ENCODE measurements around the gene SYTL3.

SYTL3 gene

DNA sequence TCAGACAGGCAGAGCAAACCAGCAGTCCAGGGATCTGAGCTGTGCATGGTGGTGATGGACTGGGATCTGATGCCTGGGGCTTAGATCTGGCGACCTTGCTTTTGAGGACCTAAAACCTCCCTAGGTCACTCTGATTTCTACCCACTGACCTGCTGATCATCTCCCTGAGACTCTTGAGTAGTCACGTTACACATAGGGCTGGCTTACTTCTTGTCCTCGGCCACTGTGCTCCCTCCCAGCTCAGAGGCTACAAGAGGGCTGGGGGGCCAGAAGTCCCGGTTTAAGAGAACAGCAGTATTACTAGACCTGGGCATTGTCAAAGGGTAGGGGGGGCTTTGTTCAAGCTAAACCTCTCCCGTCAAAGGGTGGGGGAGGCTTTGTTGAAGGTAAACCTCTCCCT lies 10.8 kb upstream of the SYTL3 start:
- TF ChIP-seq POLR2AphosphoS5 (IDR thresholded peaks at IDR 0.05; ENCODE audit: low read depth, low read length) (no peak; the same call in 1 of the 2 replicates), SPI1 (IDR thresholded peaks at IDR 0.05; ENCODE audit: low read depth, low read length) (no peak), PAX5 (IDR thresholded peaks at IDR 0.05; ENCODE audit: insufficient read depth, low read length, severe bottlenecking) (no peak), POLR2A (IDR thresholded peaks at IDR 0.05; ENCODE audit: low read depth, low read length) (no peak), TAF1 (IDR thresholded peaks at IDR 0.05; ENCODE audit: low read depth, low read length) (no peak), POU2F2 (IDR thresholded peaks at IDR 0.05; ENCODE audit: low read depth, low read length) (no peak)

GRCh38 chr6:158640519-158640918 lies 9.3 kb upstream of the SYTL3 start:
- TF ChIP-seq TAF1 (IDR thresholded peaks at IDR 0.05; ENCODE audit: low read depth, low read length) (no peak), POU2F2 (IDR thresholded peaks at IDR 0.05; ENCODE audit: low read depth, low read length) (no peak), POLR2AphosphoS5 (IDR thresholded peaks at IDR 0.05; ENCODE audit: low read depth, low read length) (no peak), PAX5 (IDR thresholded peaks at IDR 0.05; ENCODE audit: insufficient read depth, low read length, severe bottlenecking) (no peak), POLR2A (IDR thresholded peaks at IDR 0.05; ENCODE audit: low read depth, low read length) (no peak), SPI1 (IDR thresholded peaks at IDR 0.05; ENCODE audit: low read depth, low read length) (no peak)
- FAIRE-seq (no peak), DNase-seq (ENCODE audit: insufficient read length, low spot score) (no peak)

More for the DNA sequence above, 10.8 kb upstream of the SYTL3 start:
- DNase-seq (ENCODE audit: insufficient read length, low spot score) (no peak), FAIRE-seq (no peak)

- DNase-seq (ENCODE audit: insufficient read length, low spot score) (no peak), FAIRE-seq (no peak)
- no peak; the same call in 1 of the 2 replicates for TF ChIP-seq POLR2AphosphoS5 (IDR thresholded peaks at IDR 0.05; ENCODE audit: low read depth, low read length)
- peak; percentile 31; the same call in 1 of the 2 replicates for TF ChIP-seq POLR2A (IDR thresholded peaks at IDR 0.05; ENCODE audit: low read depth, low read length)
These were observed 7.7 kb upstream of the SYTL3 start for GRCh38 chr6:158642097-158642601.

DNA sequence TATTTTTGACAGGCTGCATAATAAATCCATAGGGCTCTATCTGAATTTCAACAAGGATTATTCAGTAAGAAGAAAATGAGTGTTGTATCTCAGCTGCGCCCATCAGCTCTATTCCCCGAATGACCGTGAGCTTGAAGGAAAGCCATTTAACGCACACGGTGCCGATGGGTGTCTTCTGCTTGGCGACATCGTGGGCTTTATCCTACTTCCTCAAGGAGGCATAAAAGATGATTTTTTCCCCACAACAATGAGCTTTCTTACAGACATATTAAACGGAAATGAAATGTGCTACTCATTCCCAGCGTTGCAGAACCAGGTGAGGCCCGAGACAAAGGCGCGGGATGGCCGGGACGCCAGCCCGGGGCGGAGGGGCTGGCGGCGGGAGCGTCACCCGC lies 6.0 kb upstream of the SYTL3 start:
- DNase-seq (ENCODE audit: insufficient read length, low spot score): no peak
- no peak for FAIRE-seq
- TF ChIP-seq POU2F2 (IDR thresholded peaks at IDR 0.05; ENCODE audit: low read depth, low read length): no peak
- no peak for TF ChIP-seq POLR2A (IDR thresholded peaks at IDR 0.05; ENCODE audit: low read depth, low read length)
- TF ChIP-seq SPI1 (IDR thresholded peaks at IDR 0.05; ENCODE audit: low read depth, low read length): no peak
- no peak for TF ChIP-seq TAF1 (IDR thresholded peaks at IDR 0.05; ENCODE audit: low read depth, low read length)
- no peak for TF ChIP-seq POLR2AphosphoS5 (IDR thresholded peaks at IDR 0.05; ENCODE audit: low read depth, low read length)
- TF ChIP-seq PAX5 (IDR thresholded peaks at IDR 0.05; ENCODE audit: insufficient read depth, low read length, severe bottlenecking): no peak

DNA sequence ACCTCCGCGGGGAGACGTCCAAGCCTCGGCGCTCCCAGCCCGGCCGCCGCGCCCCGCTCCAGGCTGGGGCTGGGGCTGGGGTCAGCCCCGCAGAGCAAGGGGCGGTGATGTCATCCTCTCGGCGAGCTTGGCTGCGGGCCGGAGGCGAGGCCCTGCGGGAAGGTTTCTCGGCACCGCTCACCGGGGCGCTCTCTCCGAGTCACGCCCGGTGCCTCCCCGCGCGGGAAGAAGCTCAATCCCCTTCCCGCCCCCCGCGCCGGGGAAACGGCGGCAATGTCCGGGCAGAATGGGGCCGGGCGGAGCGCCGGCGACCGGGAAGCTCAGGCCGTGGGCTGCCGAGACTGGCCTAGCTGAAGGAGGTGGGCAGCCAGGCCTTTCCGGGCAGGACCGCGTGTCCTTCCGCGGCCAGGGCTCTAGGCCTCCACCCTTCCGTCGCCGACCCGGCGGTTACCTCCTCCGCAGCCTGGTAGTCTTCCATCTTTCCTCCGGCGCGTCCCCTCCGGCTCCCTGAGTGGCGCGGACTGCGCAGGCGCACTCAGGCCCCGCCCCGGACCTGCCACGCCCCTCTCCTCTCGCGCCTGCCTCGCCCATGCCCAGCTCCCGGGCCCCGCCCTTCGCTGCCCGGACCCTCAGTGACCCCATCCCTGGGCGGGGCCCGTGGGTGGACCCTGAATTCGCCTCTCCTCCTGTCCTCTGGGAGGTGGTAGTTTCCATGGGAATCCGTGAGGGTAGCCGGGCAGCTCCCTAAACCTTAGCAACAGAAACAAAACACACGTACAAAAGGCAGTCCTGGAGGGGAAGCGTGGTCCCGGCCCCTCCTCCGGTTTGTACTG lies 5.4 kb upstream of the SYTL3 start, which contains the start of gene DYNLT1:
Gene DYNLT1, minus strand, starts transcription at position 513 of the 833 bp plus-strand sequence. Its CDS starts 35 bp downstream, at position 478.
- FAIRE-seq (peak; percentile 97), DNase-seq (ENCODE audit: insufficient read length, low spot score) (peak; percentile 84)
- TF ChIP-seq POU2F2 (IDR thresholded peaks at IDR 0.05; ENCODE audit: low read depth, low read length) (no peak), POLR2A (IDR thresholded peaks at IDR 0.05; ENCODE audit: low read depth, low read length) (peak; percentile 88), POLR2AphosphoS5 (IDR thresholded peaks at IDR 0.05; ENCODE audit: low read depth, low read length) (peak; percentile 82), PAX5 (IDR thresholded peaks at IDR 0.05; ENCODE audit: insufficient read depth, low read length, severe bottlenecking) (no peak), TAF1 (IDR thresholded peaks at IDR 0.05; ENCODE audit: low read depth, low read length) (peak; percentile 72), SPI1 (IDR thresholded peaks at IDR 0.05; ENCODE audit: low read depth, low read length) (no peak)

DNA sequence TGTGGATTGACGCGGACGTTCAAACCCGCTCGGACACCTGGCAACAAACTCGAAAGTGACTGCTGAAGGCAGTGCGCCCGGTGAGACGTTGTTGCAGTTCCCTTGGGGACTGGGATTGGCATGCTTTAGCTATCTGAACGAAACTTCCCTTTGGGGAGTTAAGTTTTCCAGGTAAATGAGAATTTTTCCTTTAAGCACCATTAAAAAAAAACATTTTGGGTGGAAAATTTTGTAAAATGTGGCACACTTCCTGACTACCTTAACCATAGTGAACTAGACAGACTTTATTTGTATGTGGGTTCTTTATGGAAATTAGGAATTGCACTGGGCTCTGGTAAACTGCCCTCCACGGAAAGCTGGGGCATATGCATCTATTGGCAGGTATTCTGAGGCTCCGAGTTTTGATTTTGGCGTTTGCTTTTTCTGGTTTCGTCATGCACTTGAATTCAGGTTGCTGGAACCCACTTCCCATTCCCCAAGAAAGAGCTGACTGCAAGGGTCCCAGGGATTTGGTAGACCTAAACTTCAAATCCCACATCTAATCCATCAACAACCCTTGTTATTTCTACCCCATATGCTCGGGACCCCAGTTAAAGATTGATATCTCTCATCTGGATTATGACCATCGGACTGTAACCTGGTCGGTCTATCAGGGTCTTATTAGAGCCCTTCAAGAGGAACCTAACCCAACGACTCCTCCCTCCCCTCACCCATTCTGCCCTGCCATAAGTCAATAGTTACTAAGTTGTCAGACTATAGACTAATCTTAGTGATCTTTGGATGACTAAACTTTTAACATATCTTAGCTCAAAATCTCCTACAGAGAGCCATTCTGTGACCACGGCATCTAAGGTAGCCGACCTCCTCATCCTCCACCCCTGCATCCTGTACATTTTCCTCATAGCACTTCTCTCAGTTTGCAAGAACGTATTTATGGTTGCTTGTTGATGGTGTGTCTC lies 4.5 kb upstream of the SYTL3 start:
- DNase-seq (ENCODE audit: insufficient read length, low spot score) (no peak), FAIRE-seq (no peak)
- TF ChIP-seq SPI1 (IDR thresholded peaks at IDR 0.05; ENCODE audit: low read depth, low read length) (no peak), TAF1 (IDR thresholded peaks at IDR 0.05; ENCODE audit: low read depth, low read length) (no peak)

DNA sequence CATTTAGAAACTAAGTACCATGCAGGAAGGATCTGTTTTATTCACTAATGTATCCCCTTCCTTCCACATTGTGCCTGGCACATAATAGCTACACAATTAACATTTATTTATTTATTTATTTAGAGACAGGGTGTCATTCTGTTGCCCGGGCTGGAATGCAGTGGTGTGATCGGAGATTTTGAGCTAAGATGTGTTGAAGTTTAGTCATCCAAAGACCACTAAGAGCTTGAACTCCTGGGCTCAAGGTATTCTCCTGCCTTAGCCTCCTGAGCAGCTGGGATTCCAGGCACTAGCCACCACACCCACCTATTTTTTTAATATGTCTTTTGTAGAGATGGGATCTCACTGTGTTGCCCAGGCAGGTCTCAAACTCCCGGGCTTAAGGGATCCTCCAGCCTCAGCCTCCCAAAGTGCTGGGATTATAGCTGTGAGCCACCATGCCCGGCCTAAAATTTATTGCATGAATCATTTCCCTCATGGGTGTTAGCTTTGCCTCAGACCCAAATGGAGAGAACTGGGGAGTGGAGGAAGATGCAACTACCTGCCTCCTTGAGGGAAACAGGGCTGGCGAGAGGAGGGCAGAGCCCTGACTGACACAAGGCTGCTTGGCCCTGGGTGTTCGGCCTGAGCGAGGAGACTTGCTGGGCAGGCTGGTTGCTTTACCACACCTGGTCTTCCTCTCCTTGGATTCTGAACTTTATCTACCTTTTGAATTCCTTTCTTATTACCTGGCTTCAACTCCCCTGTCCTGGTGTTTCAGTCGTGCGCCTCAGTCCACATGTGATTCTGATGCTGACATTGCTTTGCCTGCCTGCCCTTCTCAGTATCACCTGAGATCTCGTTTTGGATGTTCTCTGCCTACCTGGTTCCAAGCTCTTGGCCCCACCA lies 3.6 kb upstream of the SYTL3 start:
- DNase-seq (ENCODE audit: insufficient read length, low spot score): no peak
- TF ChIP-seq POLR2AphosphoS5 (IDR thresholded peaks at IDR 0.05; ENCODE audit: low read depth, low read length) (no peak), PAX5 (IDR thresholded peaks at IDR 0.05; ENCODE audit: insufficient read depth, low read length, severe bottlenecking) (no peak), POU2F2 (IDR thresholded peaks at IDR 0.05; ENCODE audit: low read depth, low read length) (no peak), SPI1 (IDR thresholded peaks at IDR 0.05; ENCODE audit: low read depth, low read length) (no peak), POLR2A (IDR thresholded peaks at IDR 0.05; ENCODE audit: low read depth, low read length) (no peak), TAF1 (IDR thresholded peaks at IDR 0.05; ENCODE audit: low read depth, low read length) (no peak)
- FAIRE-seq: no peak

- no peak for DNase-seq (ENCODE audit: insufficient read length, low spot score)
- no peak for TF ChIP-seq TAF1 (IDR thresholded peaks at IDR 0.05; ENCODE audit: low read depth, low read length)
- no peak for TF ChIP-seq POU2F2 (IDR thresholded peaks at IDR 0.05; ENCODE audit: low read depth, low read length)
- no peak for TF ChIP-seq PAX5 (IDR thresholded peaks at IDR 0.05; ENCODE audit: insufficient read depth, low read length, severe bottlenecking)
- TF ChIP-seq POLR2A (IDR thresholded peaks at IDR 0.05; ENCODE audit: low read depth, low read length): no peak
- no peak for TF ChIP-seq SPI1 (IDR thresholded peaks at IDR 0.05; ENCODE audit: low read depth, low read length)
- no peak for TF ChIP-seq POLR2AphosphoS5 (IDR thresholded peaks at IDR 0.05; ENCODE audit: low read depth, low read length)
- no peak for FAIRE-seq
These were observed 2.4 kb upstream of the SYTL3 start for GRCh38 chr6:158647501-158647900.
